AG04450 (cell line): ENCODE data around the gene C4orf50. TPM values are rescaled to one million over a fixed set of nuclear protein-coding genes. Genes with fewer than 3 reads are reported as not detected.

Source experiments
- CTCF ChIA-PET: fragments of 300-600, 350-600 bp; formaldehyde crosslinking; extraction: SDS; loops from one replicate; lab custom pipeline; 2022; ENCODE audit warnings: antibody characterized with exemption, inconsistent platforms; lab: Charles Lee
- POLR2A ChIA-PET: fragments of 350-600 bp; formaldehyde crosslinking; extraction: SDS; loops from one replicate; lab custom pipeline; 2021; ENCODE audit warnings: antibody characterized with exemption, inconsistent platforms; lab: Yijun Ruan, JAX
- DNase-seq: peaks from one replicate; pipeline ENCODE4 v3.0.0-alpha.2; 2011; ENCODE audit warnings: low read depth, low spot score
- H3K27ac ChIP-seq: one replicate; pipeline ENCODE4 v1.5.1; 2012; ENCODE audit warnings: low read depth, low read length, control low read depth
- H3K27me3 ChIP-seq: one replicate; pipeline ENCODE4 v1.6.0; 2012; ENCODE audit warnings: low read length; ENCODE audit not compliant: control insufficient read depth, insufficient read depth
- H3K4me3 ChIP-seq: 2 replicates; pipeline ENCODE4 v1.5.1; 2011; ENCODE audit warnings: mild to moderate bottlenecking, low read depth, low read length, control low read depth
- H3K9me3 ChIP-seq: 2 replicates; pipeline ENCODE4 v1.5.1; 2012; ENCODE audit warnings: low read length; ENCODE audit not compliant: control insufficient read depth, insufficient read depth
- polyA plus RNA-seq: library from polyadenylated mRNA; depleted of rRNA; stranded (reverse); fragments of >200 nt; gene quantifications from 2 replicates; pipeline ENCODE4 v1.2.3, GENCODE V29; 2011
- TF ChIP-seq, protein P1 (sequence below): IDR thresholded peaks from 2 replicates; pipeline ENCODE4 v1.5.1; 2011; ENCODE audit warnings: low read depth, low read length, control low read depth, inconsistent platforms

Gene C4orf50
- polyA plus RNA-seq, 1 experiment = not detected

DNA sequence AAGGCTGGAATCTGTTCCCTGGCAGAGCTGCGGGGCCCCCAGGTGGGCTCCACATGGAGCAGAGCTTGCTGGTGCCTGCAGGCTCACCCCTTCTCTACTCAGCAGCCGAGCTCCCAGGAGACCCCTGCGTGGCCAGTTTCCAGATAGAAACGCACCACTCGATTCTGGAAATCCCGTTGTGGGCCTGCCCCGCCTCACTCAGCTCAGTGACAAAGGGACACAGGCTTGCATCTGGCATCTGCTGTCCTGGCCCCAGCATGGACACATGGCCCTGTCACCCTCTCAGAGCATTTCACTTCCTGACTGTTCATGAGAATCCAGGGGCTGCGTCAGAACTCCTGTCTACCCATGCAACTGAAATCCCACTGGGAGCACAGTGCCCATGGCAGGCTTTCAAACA, 20.5 kb upstream of the C4orf50 start:
- ChIA-PET CTCF (no interaction called here), POLR2A (no interaction called here)
- DNase-seq = no peak
- TF ChIP-seq, protein P1, sequence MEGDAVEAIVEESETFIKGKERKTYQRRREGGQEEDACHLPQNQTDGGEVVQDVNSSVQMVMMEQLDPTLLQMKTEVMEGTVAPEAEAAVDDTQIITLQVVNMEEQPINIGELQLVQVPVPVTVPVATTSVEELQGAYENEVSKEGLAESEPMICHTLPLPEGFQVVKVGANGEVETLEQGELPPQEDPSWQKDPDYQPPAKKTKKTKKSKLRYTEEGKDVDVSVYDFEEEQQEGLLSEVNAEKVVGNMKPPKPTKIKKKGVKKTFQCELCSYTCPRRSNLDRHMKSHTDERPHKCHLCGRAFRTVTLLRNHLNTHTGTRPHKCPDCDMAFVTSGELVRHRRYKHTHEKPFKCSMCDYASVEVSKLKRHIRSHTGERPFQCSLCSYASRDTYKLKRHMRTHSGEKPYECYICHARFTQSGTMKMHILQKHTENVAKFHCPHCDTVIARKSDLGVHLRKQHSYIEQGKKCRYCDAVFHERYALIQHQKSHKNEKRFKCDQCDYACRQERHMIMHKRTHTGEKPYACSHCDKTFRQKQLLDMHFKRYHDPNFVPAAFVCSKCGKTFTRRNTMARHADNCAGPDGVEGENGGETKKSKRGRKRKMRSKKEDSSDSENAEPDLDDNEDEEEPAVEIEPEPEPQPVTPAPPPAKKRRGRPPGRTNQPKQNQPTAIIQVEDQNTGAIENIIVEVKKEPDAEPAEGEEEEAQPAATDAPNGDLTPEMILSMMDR = no peak
- Histone ChIP-seq H3K27me3 (no peaks in the 10 kb centered on the region), H3K27ac (no peak overlapping the region), H3K9me3 (peaks cover 10% of the 10 kb centered on the region; the same call in 1 of the 2 replicates), H3K4me3 (no peak overlapping the region)

DNA sequence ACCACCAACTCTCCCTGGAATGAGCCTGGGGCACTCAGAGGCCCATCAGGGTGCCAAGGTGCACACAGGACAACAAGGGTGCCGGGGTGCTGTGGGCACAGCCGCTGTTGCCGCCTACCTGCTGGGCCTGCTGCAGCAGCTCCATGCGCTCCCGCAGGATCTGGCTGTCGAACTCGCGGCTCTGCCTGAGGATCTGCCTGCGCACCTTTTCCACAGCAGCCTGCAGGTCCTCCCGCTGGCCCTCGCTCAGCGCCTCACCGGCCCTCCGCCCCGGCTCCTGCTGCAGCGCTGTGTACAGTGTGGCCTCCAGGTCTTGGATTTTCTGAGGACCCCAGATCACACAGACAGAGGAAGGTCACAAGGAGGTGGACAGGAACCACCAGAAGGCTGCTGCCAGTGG, 17.6 kb upstream of the C4orf50 start:
- DNase-seq = no peak

DNA sequence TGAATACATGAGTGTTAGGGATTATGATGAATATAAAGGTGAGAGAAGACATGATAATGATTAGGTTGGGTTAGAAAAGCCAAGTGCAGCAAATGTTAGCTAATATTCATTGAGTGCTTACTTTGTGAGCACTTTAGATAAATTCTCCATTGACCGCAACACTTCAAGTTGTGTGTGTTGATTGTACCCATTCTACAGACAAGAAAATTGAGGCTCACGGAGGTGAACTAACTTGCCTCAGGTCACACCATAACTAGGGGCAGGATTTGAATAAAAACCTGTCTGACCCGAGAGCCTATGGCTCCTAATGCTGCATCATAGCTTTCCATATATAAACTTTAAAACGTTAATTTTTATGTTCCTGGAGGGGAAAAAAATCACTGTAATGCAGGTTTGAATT, 15.2 kb upstream of the C4orf50 start:
- POLR2A ChIA-PET = no interaction called here
- Histone ChIP-seq H3K27me3 (no peaks in the 10 kb centered on the region), H3K27ac (no peak overlapping the region), H3K9me3 (peaks cover 3% of the 10 kb centered on the region; the same call in 1 of the 2 replicates), H3K4me3 (no peak overlapping the region)
- no peak for DNase-seq
- CTCF ChIA-PET = no interaction called here
- TF ChIP-seq, protein P1 = no peak

More for the DNA sequence above, 17.6 kb upstream of the C4orf50 start:
- Histone ChIP-seq H3K4me3 (no peak overlapping the region), H3K27ac (no peak overlapping the region), H3K9me3 (peaks cover 3% of the 10 kb centered on the region; the same call in 1 of the 2 replicates), H3K27me3 (no peaks in the 10 kb centered on the region)
- ChIA-PET POLR2A (no interaction called here), CTCF (no interaction called here)
- TF ChIP-seq, protein P1 = no peak

DNA sequence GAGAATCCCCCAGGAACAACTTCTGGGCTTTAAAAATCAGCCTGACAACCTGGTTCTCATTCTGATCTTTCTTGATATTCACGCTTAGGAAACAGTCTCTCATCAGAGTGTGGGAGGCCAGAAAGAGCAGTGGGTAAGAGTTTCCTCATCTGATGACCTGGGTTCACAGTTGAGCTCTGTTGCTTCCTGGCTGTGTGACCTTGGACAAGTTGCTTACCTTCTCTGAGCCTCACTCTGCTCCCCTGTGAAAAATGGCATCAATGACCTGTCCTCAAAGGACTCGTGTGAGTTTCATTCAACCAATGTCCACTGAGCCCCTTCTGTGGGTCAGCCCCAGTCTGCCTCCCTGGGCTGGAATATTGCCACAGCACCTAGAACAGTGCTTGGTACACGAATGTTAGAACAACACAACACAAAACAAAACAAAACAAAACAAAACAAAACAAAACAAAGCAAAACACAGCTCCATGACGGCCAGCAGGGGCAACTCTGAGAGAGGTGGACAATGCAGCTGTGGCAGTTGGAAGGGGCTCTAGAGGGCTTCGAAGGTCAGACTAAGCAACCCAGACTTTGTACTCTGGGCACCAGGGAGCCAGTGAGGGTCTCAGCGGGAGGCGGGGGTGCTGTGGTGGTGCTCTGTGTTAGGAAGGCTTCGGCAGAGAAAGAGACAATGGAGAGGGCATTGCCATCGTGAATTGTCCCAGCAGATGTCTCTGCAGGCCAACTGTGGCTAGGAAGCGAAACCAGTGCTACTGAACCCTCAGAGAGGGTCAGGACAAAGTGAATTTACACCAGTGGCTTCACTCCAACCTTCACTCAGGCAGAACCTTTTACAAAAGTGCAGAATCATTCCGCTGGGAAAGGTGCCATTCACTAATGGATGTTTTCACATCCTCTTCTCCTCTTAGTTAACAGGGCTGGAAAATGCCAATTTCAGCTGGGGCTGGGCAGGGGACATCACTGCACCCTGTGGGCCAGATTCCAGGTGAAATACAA, 14.3 kb upstream of the C4orf50 start:
- Histone ChIP-seq H3K4me3 (no peak overlapping the region), H3K9me3 (peaks cover 3% of the 10 kb centered on the region; the same call in 1 of the 2 replicates), H3K27me3 (peaks cover 3% of the 10 kb centered on the region), H3K27ac (no peak overlapping the region)
- CTCF ChIA-PET = no interaction called here
- POLR2A ChIA-PET = no interaction called here
- DNase-seq = no peak
- TF ChIP-seq, protein P1 = no peak

DNA sequence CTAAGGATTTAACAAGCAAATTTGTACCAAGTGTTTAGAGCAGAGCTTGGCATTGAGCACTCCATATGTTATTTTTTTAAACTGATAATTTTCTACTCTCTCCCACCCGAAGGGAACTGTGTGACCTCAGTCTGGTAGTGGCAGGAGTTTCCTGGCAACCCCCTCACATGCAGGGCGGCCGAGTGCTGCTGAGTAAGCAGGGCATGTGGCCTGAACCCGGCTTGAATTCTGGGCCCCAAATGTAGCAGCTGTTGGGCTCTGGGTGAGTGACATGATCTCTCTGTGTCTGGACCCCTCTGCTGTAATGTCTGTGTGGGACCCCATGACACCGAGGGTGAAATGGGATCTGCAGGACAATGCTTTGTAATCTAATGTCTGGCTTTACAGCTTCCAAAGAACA, 13.6 kb upstream of the C4orf50 start:
- POLR2A ChIA-PET = no interaction called here
- no peak overlapping the region for H3K4me3 ChIP-seq
- TF ChIP-seq, protein P1 = no peak
- peaks cover 3% of the 10 kb centered on the region for H3K27me3 ChIP-seq
- no peak overlapping the region for H3K27ac ChIP-seq
- peaks cover 3% of the 10 kb centered on the region; the same call in 1 of the 2 replicates for H3K9me3 ChIP-seq
- DNase-seq = no peak
- CTCF ChIA-PET = no interaction called here
